IMR-90 (cell line): Measurements from ENCODE around the gene JPT2. TPM values are rescaled to one million over a fixed set of nuclear protein-coding genes. Genes with fewer than 3 reads are reported as not detected.

Experiments
- ATAC-seq: fragments of 200-7000 bp; cut with Tn5 transposase; 2 replicates; pipeline ENCODE4 v1.9.1; 2020; ENCODE audit warnings: low read depth, mild to moderate bottlenecking, moderate library complexity
- BruUV-seq: library from RNA; stranded (reverse); fragments of 400-500 nt; replicated peaks from 2 replicates; lab custom pipeline; 2021; lab: Mats Ljungman, UMichigan
- CTCF ChIA-PET: fragments of 300-600 bp; formaldehyde crosslinking; extraction: SDS; loops from one replicate; lab custom pipeline; 2021; ENCODE audit warnings: antibody characterized with exemption; lab: Yijun Ruan, JAX
- POLR2A ChIA-PET: fragments of 300-600 bp; sonication (Branson Sonifier 250); formaldehyde crosslinking; loops from one replicate; lab custom pipeline; 2022; ENCODE audit warnings: antibody characterized with exemption; ENCODE audit not compliant: unreplicated experiment; lab: Charles Lee
- DNase-seq: peaks from one replicate; pipeline ENCODE4 v3.0.0; 2013
- H2AFZ ChIP-seq: replicated peaks from 2 replicates; pipeline ENCODE3; 2013; ENCODE audit warnings: low read length, mild to moderate bottlenecking; ENCODE audit not compliant: poor library complexity
- H2AK5ac ChIP-seq: 2 replicates; pipeline ENCODE4 v1.6.1; 2013; ENCODE audit warnings: low read depth, low read length, inconsistent platforms
- H2AK9ac ChIP-seq: replicated peaks from 2 replicates; pipeline ENCODE3; 2013; ENCODE audit warnings: mild to moderate bottlenecking, low read depth, low read length, moderate library complexity; ENCODE audit not compliant: poor library complexity
- H2BK120ac ChIP-seq: 2 replicates; pipeline ENCODE4 v1.6.1; 2013; ENCODE audit warnings: low read depth, low read length, inconsistent platforms
- H2BK15ac ChIP-seq: 3 replicates; pipeline ENCODE4 v1.6.1; 2013; ENCODE audit warnings: low read depth, low read length, inconsistent platforms
- H2BK20ac ChIP-seq: 2 replicates; pipeline ENCODE4 v1.6.1; 2013; ENCODE audit warnings: low read depth, mild to moderate bottlenecking, inconsistent platforms, low read length, moderate library complexity
- H2BK5ac ChIP-seq: 2 replicates; pipeline ENCODE4 v1.6.1; 2013; ENCODE audit warnings: mild to moderate bottlenecking, low read depth, low read length, inconsistent platforms; ENCODE audit not compliant: poor library complexity, severe bottlenecking
- H3K14ac ChIP-seq: replicated peaks from 2 replicates; pipeline ENCODE4 v1.6.1; 2013; ENCODE audit warnings: low read depth, low read length, inconsistent platforms
- H3K18ac ChIP-seq: 2 replicates; pipeline ENCODE4 v1.6.1; 2013; ENCODE audit warnings: low read depth, low read length, control low read depth
- H3K23ac ChIP-seq: 2 replicates; pipeline ENCODE4 v1.6.1; 2013; ENCODE audit warnings: low read depth, low read length, inconsistent platforms
- H3K27ac ChIP-seq: 2 replicates; pipeline ENCODE4 v1.5.1; 2013; ENCODE audit warnings: mild to moderate bottlenecking, control low read depth, low read length; ENCODE audit not compliant: insufficient read depth
- H3K27me3 ChIP-seq: 2 replicates; pipeline ENCODE4 v1.6.1; 2013; ENCODE audit warnings: low read length; ENCODE audit not compliant: control insufficient read depth, insufficient read depth
- H3K36me3 ChIP-seq: 2 replicates; pipeline ENCODE4 v1.6.1; 2013; ENCODE audit warnings: low read length, mixed read lengths; ENCODE audit not compliant: control insufficient read depth, insufficient read depth
- H3K4ac ChIP-seq: 2 replicates; pipeline ENCODE4 v1.6.1; 2013; ENCODE audit warnings: low read depth, low read length, inconsistent platforms
- H3K4me1 ChIP-seq: 2 replicates; pipeline ENCODE4 v1.6.1; 2013; ENCODE audit warnings: low read length, mixed read lengths; ENCODE audit not compliant: control insufficient read depth, insufficient read depth
- H3K4me2 ChIP-seq: 2 replicates; pipeline ENCODE4 v1.6.1; 2013; ENCODE audit warnings: low read depth, mild to moderate bottlenecking, control low read depth, low read length, moderate library complexity
- H3K4me3 ChIP-seq: 2 replicates; pipeline ENCODE4 v1.5.1; 2013; ENCODE audit warnings: low read depth, mild to moderate bottlenecking, control low read depth, low read length, moderate library complexity; ENCODE audit not compliant: insufficient read depth
- H3K56ac ChIP-seq: 2 replicates; pipeline ENCODE4 v1.6.1; 2013; ENCODE audit warnings: low read length, inconsistent platforms; ENCODE audit not compliant: insufficient read depth; ENCODE audit errors: extremely low read depth
- H3K79me1 ChIP-seq, 2 experiments: 2 replicates each; pipeline ENCODE4 v1.6.1; 2013; ENCODE audit warnings: low read length in 2 of 2, inconsistent platforms in 1 of 2, low read depth in 1 of 2
- H3K9ac ChIP-seq: 2 replicates; pipeline ENCODE4 v1.6.1; 2013; ENCODE audit warnings: low read depth, low read length, control low read depth
- H3K9me1 ChIP-seq: 2 replicates; pipeline ENCODE4 v1.6.1; 2013; ENCODE audit warnings: low read length, inconsistent platforms; ENCODE audit not compliant: insufficient read depth
- H3K9me3 ChIP-seq: 2 replicates; pipeline ENCODE4 v1.6.1; 2013; ENCODE audit warnings: low read length; ENCODE audit not compliant: control insufficient read depth, insufficient read depth
- H4K20me1 ChIP-seq: 2 replicates; pipeline ENCODE4 v1.6.1; 2013; ENCODE audit warnings: low read length, inconsistent platforms; ENCODE audit not compliant: insufficient read depth
- H4K5ac ChIP-seq: 2 replicates; pipeline ENCODE4 v1.6.1; 2013; ENCODE audit warnings: mild to moderate bottlenecking, low read depth, low read length, control low read depth
- H4K8ac ChIP-seq, 2 experiments: 2 replicates each; pipeline ENCODE4 v1.6.1; 2013; ENCODE audit warnings: low read depth in 2 of 2, low read length in 2 of 2, control low read depth in 1 of 2, inconsistent platforms in 1 of 2
- H4K91ac ChIP-seq: 2 replicates; pipeline ENCODE4 v1.6.1; 2013; ENCODE audit warnings: low read depth, low read length, inconsistent platforms; ENCODE audit not compliant: insufficient read depth
- NFE2L2 ChIP-seq: fragments of 150-350 bp; IDR thresholded peaks from 2 replicates; pipeline ENCODE4 v1.6.1; 2016; ENCODE audit warnings: low read depth, mild to moderate bottlenecking, low read length
- WGBS, 2 experiments: methylation state at CpG; one replicate each; pipeline versions ENCODE4 v1.1.5 to v1.1.7; 2013; ENCODE audit warnings: missing lambda C conversion rate in 2 of 2; ENCODE audit not compliant: insufficient read length in 1 of 2; ENCODE audit errors: extremely low coverage in 2 of 2; 5-methylcytosine and 5-hydroxymethylcytosine counted together
- dilution Hi-C: fragments of 300-500 bp; cut with HindIII; formaldehyde crosslinking; loops from one replicate; pipeline ENCODE4 v1.14.3; 2018; ENCODE audit warnings: low sequenced_read_pairs; ENCODE audit not compliant: unreplicated experiment
- in situ Hi-C: fragments of 300-500 bp; cut with MboI; formaldehyde crosslinking; loops from 3 replicates; pipeline ENCODE4 v1.14.3; 2019; ENCODE audit warnings: low sequenced_read_pairs, inconsistent platforms, mixed read lengths
- intact Hi-C: fragments of 100-400 bp; cut with micrococcal nuclease; formaldehyde crosslinking; loops from 2 replicates; pipeline ENCODE4 v1.10.0; 2022
- polyA plus RNA-seq, 3 experiments: library from polyadenylated mRNA; depleted of rRNA; stranded (reverse); fragments of >200 nt; gene quantifications; 2 replicates each; pipeline ENCODE4 v1.2.3, GENCODE V29; 2012; ENCODE audit warnings: low replicate concordance in 1 of 3
- total RNA-seq: library from RNA; depleted of rRNA; stranded (reverse); fragments of >200 nt; gene quantifications from 2 replicates; pipeline ENCODE4 v1.2.3, GENCODE V29; 2012

Gene JPT2
- total and polyA plus RNA-seq, 2 of the 4 experiments (the other 2 are of a cell fraction): 40.0 to 41.5 TPM

- no peak overlapping the region for H4K5ac ChIP-seq
- no peaks in the 10 kb centered on the region for H3K9me3 ChIP-seq
- peaks cover 43% of the 10 kb centered on the region for H3K36me3 ChIP-seq
- no peak overlapping the region for H2BK15ac ChIP-seq
- POLR2A ChIA-PET: no interaction called here
- CTCF ChIA-PET: no interaction called here
- BruUV-seq: no TSS peak
- ATAC-seq: no peak
- no peak overlapping the region for H3K27ac ChIP-seq
- H4K8ac ChIP-seq: no peak overlapping the region
- 98% methylated on average over 14 of the region's 22 CpGs; no CpG with 5 or more reads in 1 of the 2 experiments for WGBS, 2 experiments
- no peak overlapping the region for H3K4me2 ChIP-seq
- no peak overlapping the region for H3K18ac ChIP-seq
- no peak overlapping the region for H3K4ac ChIP-seq
- no peak overlapping the region for H3K14ac ChIP-seq
- H2AFZ ChIP-seq: peak overlapping the region; percentile 64
- no peak overlapping the region for H3K56ac ChIP-seq
- no peak overlapping the region for H2BK20ac ChIP-seq
- H3K9ac ChIP-seq: no peak overlapping the region
- in situ Hi-C loops: no loop called here
- intact Hi-C loops: no loop called here
- H2BK120ac ChIP-seq: no peak overlapping the region
- H3K9me1 ChIP-seq: peaks cover 2% of the 10 kb centered on the region; the same call in 1 of the 2 replicates
- peaks cover 26 to 53% of the 10 kb centered on the region in 2 experiments for H3K79me1 ChIP-seq
- no peak for DNase-seq
- no peak overlapping the region for H3K23ac ChIP-seq
- no peak overlapping the region for H2AK9ac ChIP-seq
- H2AK5ac ChIP-seq: no peak overlapping the region
- H4K91ac ChIP-seq: no peak overlapping the region
- dilution Hi-C loops: no loop called here
- TF ChIP-seq NFE2L2: no peak
- no peak overlapping the region for H2BK5ac ChIP-seq
- no peak overlapping the region for H3K4me3 ChIP-seq
- H3K4me1 ChIP-seq: no peaks in the 10 kb centered on the region
- H3K27me3 ChIP-seq: no peaks in the 10 kb centered on the region
- H4K20me1 ChIP-seq: peaks cover 36% of the 10 kb centered on the region
These were observed 56.7 kb downstream of the JPT2 start for GRCh38 chr16:1734816-1735215.
